Kidney tubule cell (primary cell): ENCODE measurements around the gene SAFB.
"Not testable (repeated sequence)": the region's sequence is repeated elsewhere in the genome, so short reads cannot be mapped to it uniquely, and the experiment has no call there.

Experiments
- DNase-seq: peaks from one replicate; pipeline ENCODE4 v3.0.0-alpha.2; 2018; ENCODE audit warnings: low spot score

The SAFB gene

GRCh38 chr19:5595129-5595528 is 27.8 kb upstream of the SAFB start:
- DNase-seq = no peak

- no peak for DNase-seq
Observed at GRCh38 chr19:5595745-5596144, 27.1 kb upstream of the SAFB start.

- no peak for DNase-seq
Observed at GRCh38 chr19:5600797-5601196, 22.1 kb upstream of the SAFB start.

- no peak for DNase-seq
Observed at GRCh38 chr19:5603626-5604025, 19.3 kb upstream of the SAFB start.

- DNase-seq = no peak
Observed at GRCh38 chr19:5605362-5605761, 17.5 kb upstream of the SAFB start.

- no peak for DNase-seq
Observed at GRCh38 chr19:5607318-5608275, 15.3 kb upstream of the SAFB start.

- peak; percentile 37 for DNase-seq
Observed at GRCh38 chr19:5608291-5608690, 14.6 kb upstream of the SAFB start.

GRCh38 chr19:5608766-5609165 is 14.1 kb upstream of the SAFB start:
- not testable (repeated sequence) for DNase-seq

- no peak for DNase-seq
Observed at GRCh38 chr19:5609881-5610448, 12.9 kb upstream of the SAFB start.

- DNase-seq = no peak
Observed at GRCh38 chr19:5612891-5613865, 9.7 kb upstream of the SAFB start.

GRCh38 chr19:5615756-5616327 is 7.0 kb upstream of the SAFB start:
- DNase-seq = no peak

- no peak for DNase-seq
Observed at GRCh38 chr19:5617080-5617479, 5.8 kb upstream of the SAFB start.

GRCh38 chr19:5618591-5618990 is 4.3 kb upstream of the SAFB start:
- no peak for DNase-seq

GRCh38 chr19:5619946-5620345 is 2.9 kb upstream of the SAFB start:
- peak; percentile 10 for DNase-seq

GRCh38 chr19:5621311-5621944 is 1.5 kb upstream of the SAFB start:
- peak; percentile 25 for DNase-seq

- DNase-seq = no peak
Observed at GRCh38 chr19:5621945-5622464, 878 bp upstream of the SAFB start.

- DNase-seq = peak; percentile 11
Observed at GRCh38 chr19:5623397-5624017, 624 bp downstream of the SAFB start.

- DNase-seq = peak; percentile 22
Observed at GRCh38 chr19:5624018-5624663, 1.3 kb downstream of the SAFB start.

GRCh38 chr19:5624741-5625278 is 1.9 kb downstream of the SAFB start:
- no peak for DNase-seq

GRCh38 chr19:5625641-5626040 is 2.8 kb downstream of the SAFB start:
- peak; percentile 15 for DNase-seq
